GM19452 (cell line): Measurements from ENCODE around the gene DDT.
"Not testable (repeated sequence)": the region's sequence is repeated elsewhere in the genome, so short reads cannot be mapped to it uniquely, and the experiment has no call there.

Source experiments
- ATAC-seq: cut with Tn5 transposase; IDR thresholded peaks from one replicate; pipeline ENCODE4 v1.9.1; 2021; ENCODE audit not compliant: unreplicated experiment

DDT gene

DNA sequence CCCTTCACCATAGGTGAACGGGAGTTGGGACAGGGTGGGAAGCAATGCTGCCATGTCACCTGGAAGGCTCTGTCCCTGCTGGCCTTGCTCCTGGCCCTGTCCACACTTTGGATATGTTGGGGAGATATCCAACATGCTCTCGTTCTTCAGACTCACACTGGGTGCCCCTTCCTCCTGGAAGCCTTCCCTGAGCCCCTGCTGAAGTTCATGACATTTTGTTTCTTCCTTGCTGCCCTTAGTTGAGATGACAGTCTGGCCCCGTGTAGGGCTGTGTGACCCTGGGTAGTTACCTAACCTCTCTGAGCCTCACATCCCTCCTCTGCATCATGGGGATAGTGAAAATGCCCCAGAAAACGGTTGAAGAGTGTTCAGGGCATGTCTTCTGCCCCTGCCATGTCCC lies 20.8 kb downstream of the DDT start:
- not testable (repeated sequence) for ATAC-seq

DNA sequence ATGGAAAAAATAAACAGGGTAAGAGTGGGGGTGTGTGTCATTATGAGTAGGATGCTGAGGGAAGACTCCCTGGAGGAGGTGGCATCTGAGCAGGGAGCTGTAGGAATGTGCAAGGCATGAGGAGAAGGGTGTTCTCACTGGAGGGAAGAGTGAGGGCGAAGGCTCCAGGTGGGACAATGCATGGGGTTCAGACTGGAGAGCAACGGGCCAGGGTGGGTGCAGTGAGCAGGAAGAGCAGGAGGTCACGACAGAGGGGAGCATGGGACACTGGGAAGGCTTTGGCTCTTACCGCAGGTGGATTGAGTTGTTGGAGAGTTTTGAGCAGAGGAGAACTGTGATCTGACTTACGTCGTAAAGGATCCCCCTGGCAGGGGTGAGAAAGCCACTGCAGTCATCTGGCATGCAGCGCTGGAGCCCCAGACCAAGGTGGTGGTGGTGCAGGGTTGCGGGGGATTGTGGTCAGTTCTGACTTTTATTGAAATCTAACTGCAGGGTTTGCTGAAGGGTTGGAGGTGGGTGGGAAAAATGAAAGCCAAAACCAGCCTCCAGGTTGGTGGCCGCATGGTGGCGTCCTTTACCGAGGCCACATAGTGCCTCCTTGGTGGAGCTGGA lies 21.3 kb downstream of the DDT start:
- not testable (repeated sequence) for ATAC-seq

DNA sequence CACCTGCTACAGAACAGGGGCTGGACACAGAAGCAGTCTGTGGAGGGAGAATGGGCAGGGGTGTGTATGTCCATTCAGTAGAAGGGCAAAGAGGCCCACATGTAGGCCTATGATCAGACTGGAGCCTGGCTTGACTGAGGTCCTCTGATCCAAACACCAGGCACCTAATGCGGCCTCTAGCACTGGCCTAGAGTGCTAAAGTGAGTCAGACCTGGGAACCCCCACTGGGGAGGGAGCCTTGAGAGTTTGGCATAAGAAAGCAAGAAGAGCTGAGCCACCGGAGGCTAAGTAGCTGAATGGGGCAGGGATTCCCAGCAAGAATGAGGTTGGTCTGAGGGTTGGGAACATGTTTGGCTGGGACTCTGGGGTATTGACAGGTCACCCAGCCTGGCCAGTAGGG lies 22.9 kb downstream of the DDT start:
- not testable (repeated sequence) for ATAC-seq

DNA sequence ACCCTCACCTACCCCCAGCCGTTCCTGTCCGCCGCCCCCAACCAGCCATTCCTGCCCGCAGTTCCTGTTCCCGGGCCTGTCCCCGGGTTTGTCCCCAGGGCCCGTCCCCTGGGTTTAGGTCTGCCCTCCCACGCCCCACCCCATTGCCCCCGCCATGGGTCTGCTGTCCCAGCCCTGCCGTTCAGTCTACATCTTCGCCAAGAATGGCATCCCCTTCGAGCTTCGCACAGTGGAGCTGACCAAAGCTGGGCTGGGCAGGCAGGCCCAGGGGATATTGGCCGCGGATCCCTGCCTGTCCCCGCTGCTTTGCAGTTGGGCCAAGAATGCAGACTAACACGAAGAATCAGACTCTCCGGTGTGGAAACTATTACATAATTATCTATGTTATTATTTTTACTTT lies 24.5 kb downstream of the DDT start:
- ATAC-seq: not testable (repeated sequence)

DNA sequence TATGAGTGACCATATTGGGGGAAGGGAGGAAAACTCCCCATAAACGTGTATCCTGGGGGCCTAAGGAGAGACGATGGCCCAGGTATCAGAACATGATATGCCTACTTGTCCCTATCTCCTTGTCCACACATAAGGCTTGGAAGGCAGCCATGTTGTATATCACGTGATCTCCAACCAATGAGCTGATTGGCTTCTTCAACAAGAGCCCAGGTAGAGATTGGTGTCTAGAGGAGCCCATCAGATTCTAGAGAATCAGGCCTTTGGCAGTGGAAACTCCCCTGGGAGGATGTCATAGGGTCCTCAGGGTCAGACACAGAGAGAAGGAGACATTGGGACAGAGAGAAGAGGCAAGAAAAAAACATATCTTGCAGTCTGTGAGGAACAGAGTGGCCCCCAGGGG lies 26.9 kb downstream of the DDT start:
- ATAC-seq: not testable (repeated sequence)

DNA sequence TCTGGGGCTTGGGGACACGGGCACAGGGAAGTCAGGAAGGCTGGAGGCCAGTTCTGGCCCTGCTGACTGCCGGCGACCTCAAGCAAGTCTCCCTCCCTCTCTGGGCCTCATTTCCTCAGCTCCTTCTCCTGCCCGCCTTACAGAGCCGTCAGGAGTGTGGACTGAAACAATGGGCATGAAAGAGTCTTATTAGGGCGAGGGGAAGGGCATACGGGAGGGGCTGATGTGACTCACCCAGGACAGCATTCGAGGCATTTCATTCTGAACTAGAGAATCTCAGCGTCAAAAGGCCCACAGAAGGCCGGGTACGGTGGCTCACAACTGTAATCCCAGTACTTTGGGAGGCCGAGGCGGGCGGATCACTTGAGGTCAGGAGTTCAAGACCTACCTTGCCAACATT lies 34.1 kb downstream of the DDT start:
- ATAC-seq: not testable (repeated sequence)

DNA sequence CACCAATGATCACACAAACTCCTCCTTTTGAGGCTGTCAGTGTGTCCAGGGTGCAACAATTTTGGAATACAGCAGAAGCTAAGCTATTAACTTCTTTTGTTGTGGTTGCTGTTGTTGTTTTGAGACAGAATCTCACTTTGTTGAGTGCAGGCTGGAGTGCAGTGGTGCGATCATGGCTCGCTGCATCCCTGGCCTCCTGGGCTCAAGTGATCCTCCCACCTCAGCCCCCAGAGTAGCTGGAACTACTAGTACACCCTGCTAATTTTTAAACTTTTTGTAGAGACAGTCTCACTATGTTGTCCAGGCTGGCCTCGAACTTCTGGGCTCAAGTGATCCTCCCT lies 35.3 kb downstream of the DDT start:
- ATAC-seq: no peak

DNA sequence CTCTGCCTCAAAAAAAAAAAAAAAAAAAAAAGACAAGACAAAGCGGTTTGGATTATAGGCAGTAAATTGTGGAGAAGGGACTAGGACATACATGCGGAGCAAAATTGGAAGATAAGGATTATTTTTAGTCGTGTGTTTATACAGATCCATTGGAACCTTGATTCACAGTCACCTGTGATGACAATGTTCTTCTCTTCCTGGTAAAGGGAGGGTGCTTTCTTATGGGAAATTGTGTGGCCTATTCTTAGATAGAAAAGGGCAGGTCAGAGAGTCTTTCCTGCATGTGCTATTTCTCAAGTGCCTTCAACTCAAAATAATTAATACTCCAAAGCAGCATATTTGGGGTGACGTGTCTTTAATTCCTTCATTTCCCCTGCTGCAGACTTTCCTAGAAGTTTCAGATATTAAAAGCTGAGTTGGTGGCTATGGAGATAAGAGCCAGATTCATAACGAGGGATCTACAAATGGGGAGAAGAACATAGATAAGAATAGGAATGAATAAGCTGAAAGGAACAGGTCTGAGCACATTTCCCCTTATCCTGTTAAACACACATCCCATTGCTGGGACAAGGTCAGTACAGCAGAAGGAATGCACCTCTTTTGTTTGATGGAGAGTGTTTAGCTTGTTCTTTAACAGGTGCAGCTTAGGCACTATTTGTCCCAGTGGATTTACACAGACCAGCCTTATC lies 35.8 kb downstream of the DDT start:
- ATAC-seq: no peak

DNA sequence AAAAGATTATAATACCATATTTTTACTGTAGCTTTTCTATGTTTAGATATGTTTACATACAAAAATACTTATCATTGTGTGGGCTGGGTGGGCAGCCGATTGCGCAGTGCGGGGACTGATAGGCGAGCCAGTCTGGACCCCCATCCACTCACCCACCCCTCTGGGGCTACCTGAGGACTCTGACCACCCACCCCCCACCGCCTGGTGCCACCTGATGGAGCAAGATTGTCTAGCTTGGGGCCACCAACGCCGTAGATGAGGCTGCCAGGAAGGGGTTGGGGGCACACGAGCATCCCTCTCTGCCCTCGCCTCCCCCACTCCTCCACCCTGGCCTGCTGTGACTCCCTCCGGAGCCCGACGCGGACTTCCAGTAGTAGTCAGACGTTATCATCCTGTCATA lies 47.7 kb downstream of the DDT start:
- ATAC-seq: no peak

DNA sequence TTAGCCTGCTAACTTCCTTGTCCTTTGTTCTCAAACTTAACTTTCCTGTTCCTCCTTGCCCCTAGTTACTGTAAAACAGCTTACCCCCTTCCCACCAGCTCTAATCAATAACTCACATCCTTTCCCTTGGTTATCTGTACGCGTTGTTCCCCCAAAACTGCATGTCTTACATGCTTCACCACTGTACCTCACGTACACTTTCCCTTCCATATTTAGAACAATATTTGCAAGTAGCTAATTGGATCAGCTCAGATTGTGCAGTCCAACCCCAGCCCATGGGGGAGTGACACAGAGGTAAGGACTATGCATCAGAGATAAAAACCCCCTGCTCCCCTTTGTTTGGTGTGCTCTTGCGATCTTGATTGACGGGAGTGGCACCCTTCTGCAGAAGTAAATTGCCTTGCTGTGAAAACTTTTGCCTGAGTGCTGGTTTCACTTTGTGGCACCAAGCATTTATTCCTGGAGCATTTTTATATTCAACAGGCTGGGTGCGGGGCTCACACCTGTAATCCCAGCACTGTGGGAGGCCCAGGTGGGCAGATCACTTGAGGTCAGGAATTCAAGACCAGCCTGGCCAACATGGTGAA lies 49.1 kb downstream of the DDT start:
- no peak for ATAC-seq

DNA sequence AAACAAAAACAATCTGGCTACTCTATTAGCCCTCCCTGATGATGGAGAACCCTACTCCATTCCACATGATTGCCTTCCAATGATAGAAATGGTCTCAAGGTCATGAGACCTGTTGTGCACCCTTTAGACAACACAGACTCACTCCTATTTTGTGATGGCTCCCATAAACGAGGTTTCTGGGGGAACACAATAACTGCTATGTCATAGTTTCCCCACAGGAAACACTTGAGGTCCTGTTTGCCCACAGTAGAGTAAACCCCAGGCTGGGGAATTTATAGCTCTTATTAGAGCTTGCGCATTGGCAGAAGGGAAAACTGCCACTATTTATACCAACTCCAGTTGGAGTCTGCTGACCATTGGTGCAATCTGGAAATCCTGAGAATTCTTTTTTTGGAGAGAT lies 51.3 kb downstream of the DDT start:
- ATAC-seq: no peak

DNA sequence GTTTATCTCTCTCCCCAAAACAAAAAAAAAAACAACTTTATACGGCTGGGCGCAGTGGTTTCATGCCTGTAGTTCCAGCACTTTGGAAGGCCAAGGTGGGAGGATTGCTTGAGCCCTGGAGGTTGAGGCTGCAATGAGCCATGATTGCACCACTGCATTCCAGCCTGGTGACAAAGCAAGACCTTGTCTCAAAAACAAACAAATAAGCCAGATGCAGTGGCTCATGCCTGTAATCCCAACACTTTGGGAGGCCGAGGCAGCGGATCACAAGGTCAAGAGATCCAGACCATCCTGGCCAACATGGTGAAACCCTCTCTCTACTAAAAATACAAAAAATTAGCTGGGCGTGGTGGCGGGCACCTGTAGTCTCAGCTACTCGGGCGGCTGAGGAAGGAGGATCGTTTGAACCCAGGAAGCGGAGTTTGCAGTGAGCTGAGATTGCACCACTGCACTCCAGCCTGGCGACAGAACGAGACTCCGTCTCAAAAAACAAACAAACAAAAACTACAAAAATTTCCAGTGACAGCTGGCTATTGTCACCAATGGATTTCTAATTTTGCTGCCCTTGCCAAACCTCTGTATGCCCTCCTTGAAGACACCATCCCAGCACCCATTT lies 52.5 kb downstream of the DDT start:
- ATAC-seq: not testable (repeated sequence)
